ENCODE data around the gene GLT1D1.

GRCh38 chr12:128815779-128816642 is 37.3 kb upstream of the GLT1D1 start:
- no peak for TF ChIP-seq POLR2A (IDR thresholded peaks at IDR 0.05)
- TF ChIP-seq EP300 (IDR thresholded peaks at IDR 0.05) = no peak
